GM12873 (cell line): Measurements from ENCODE around the gene NELL2.

Experiments
- TF ChIP-seq, protein P1 (sequence below): IDR thresholded peaks from 2 replicates; pipeline ENCODE4 v1.5.1; 2012; ENCODE audit warnings: low read depth, mild to moderate bottlenecking, moderate library complexity, low read length, control low read depth; ENCODE audit not compliant: insufficient read depth; ENCODE audit errors: missing control alignments

NELL2 gene

DNA sequence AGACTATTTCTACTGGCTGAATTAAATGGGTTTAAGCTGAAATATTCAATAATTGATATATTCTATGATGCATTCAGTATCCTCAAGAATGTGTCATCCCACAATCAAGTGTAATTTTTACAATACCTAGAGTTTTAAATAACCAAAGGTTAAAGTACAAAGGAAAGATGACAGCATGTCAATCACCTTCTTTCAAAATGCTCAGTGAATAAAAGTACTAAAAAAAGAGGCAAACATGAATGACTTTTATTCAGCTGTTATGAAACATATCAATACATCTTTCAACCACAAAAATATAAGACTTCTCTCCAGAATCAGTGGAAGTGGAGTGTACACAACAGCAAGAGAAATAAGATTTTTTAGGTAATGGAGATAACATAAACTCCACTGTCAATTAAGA lies 72.0 kb downstream of the NELL2 start:
- TF ChIP-seq, protein P1, sequence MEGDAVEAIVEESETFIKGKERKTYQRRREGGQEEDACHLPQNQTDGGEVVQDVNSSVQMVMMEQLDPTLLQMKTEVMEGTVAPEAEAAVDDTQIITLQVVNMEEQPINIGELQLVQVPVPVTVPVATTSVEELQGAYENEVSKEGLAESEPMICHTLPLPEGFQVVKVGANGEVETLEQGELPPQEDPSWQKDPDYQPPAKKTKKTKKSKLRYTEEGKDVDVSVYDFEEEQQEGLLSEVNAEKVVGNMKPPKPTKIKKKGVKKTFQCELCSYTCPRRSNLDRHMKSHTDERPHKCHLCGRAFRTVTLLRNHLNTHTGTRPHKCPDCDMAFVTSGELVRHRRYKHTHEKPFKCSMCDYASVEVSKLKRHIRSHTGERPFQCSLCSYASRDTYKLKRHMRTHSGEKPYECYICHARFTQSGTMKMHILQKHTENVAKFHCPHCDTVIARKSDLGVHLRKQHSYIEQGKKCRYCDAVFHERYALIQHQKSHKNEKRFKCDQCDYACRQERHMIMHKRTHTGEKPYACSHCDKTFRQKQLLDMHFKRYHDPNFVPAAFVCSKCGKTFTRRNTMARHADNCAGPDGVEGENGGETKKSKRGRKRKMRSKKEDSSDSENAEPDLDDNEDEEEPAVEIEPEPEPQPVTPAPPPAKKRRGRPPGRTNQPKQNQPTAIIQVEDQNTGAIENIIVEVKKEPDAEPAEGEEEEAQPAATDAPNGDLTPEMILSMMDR = no peak

DNA sequence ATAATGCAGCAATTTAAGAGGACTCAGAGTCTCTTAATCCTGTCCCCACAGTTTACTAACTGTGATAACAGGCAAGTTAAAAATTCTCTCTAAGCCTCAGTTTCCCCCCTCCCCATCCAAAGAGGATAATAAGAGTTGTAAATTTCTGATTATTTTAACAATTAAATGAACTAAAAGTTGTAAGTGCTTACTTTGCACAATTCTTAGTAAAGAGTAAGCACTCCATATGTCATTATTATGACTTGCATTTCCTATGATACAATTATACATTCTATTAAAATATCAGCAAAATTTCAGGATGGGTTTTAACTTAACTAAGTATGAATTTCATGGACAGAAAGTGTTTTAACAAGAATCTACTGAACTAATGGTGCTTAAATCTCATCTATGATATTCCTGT lies 80.1 kb downstream of the NELL2 start:
- TF ChIP-seq, protein P1 = no peak

DNA sequence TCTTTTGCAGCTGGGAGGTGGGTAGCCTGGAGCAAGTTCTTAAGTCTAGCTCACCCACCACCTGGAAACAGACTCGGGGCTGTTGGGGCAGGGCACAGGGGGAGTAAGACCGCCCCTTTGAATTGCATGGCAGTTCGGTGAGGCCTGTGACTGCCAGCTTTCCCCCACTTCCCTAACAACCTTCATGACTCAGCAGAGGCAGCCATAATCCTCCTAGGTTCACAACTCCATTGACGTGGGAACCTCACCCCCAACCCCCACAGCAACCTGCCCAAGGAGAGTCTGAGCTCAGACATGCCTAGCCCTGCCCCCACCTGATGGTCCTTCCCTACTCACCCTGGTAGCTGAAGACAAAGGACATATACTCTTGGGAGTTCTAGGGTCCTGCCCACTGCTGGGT lies 87.4 kb downstream of the NELL2 start:
- TF ChIP-seq, protein P1 = no peak

DNA sequence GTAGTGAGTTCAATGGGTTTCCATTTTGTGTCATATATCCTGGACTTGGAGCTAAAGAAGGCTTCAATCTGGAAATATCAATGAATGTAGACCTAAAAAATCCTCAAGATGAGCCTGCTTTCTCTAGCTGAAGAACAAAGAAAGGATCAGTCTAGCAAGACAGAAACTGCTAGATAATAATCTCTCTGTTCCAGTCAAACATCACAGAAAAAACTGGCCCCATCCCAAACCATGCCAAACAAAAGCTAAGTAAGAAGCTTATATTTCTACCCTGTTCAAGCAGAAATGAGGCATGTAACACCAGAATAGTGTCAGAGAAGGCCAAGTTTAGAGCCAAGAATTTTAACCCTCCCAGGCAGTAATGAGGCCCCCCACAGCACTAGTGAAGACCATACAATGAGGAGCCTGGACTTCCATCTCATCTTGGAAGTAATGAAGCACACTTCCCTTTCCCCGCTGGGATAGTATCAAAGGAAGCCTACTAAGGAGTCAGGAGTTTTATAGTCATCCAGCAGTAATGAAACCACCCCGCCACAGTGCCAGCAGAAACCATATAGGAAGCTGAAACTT lies 95.8 kb downstream of the NELL2 start:
- TF ChIP-seq, protein P1 = no peak

DNA sequence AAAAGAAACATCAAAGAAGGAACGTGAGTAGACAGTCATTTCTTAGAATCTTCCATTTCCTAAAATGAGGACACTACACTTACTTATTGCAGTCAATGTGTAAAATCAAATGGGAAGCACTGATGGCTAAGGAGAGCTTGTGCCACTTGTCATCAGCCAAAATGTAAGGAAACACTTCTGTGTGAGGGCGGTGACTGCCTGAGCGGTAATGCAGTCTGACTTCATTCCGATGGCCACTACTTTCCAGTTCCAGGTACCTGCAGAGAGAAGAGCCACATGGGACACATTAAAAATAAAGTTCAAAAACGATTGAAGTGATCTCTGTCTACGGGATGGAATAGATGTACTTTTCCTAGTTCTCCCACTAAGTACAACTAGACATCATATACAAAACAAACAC lies 96.3 kb downstream of the NELL2 start:
- TF ChIP-seq, protein P1 = no peak

DNA sequence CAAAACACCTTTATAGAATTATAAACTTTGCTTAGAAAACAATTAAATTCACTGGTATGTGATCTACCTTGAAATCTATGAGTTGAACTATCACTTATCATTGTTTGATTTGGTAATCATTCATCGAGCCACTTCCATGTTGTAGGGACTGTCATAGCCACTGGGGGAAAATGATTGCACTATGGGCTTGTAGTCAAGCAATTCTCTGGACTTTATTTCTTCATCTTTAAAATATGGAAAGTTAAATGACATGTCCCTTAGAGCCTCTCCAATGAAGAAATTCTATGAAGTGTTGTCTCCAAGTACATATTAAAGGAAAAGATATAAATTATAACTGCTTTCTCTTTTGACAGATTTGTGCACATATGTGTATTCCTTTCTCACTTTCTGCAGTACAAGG lies 97.3 kb downstream of the NELL2 start:
- TF ChIP-seq, protein P1 = no peak

DNA sequence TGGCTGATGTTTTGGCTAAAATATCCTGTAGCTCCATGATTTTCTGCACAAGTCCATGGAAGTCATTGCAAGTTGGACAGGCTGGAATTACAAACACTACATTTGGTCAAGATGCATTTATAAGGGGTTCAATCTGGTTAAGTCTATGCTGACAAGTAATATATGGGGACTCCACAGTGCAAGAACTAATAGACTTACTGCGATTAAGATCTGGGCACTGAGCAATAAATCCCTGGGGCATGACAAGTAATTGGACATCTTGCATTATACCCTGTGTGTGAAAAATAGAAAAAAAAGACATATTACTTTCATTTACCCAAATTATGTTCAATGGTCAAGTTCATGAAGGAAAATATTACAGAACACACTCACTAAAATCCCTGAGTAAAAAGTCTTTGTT lies 99.1 kb downstream of the NELL2 start:
- TF ChIP-seq, protein P1 = no peak
